ENCODE results near the gene NFKB2.

NFKB2 gene

GRCh38 chr10:102395400-102396316 is at the start of gene NFKB2:
Gene NFKB2 (plus strand): TSS chr10:102395705. CDS start chr10:102395960, 255 bp downstream.
- Histone ChIP-seq H3K4me3 (ENCODE audit: low read depth in 1 of 5, low read length in 5 of 5) (peak within 1 kb of the TSS; percentile 82 to 99 (median 95)), H3K36me3 (ENCODE audit: control insufficient read depth in 5 of 5, insufficient read depth in 5 of 5, low read length in 5 of 5) (peaks cover 0 to 30% (median 24%) of the 10 kb centered on the region in 5 donors), H3K27me3 (ENCODE audit: control insufficient read depth in 5 of 5, insufficient read depth in 4 of 5, low read length in 5 of 5) (no peaks in the 10 kb centered on the region), H3K27ac (ENCODE audit: low read depth, low read length) (peak within 1 kb of the TSS; percentile 96), H3K9me3 (ENCODE audit: control insufficient read depth in 5 of 5, low read length in 5 of 5) (no peaks in the 10 kb centered on the region), H3K4me1 (ENCODE audit: control insufficient read depth in 5 of 5, insufficient read depth in 5 of 5, low read length in 5 of 5) (peaks cover 3 to 48% (median 39%) of the 10 kb centered on the region in 5 donors), H3K9ac (ENCODE audit: low read length in 5 of 5) (peak within 1 kb of the TSS; percentile 89 to 99 (median 90))

GRCh38 chr10:102347236-102347828 is 48.2 kb upstream of the NFKB2 start:
- Histone ChIP-seq H3K9ac (ENCODE audit: low read length in 5 of 5) (no peak overlapping the region), H3K27ac (ENCODE audit: low read depth, low read length) (no peak overlapping the region), H3K4me1 (ENCODE audit: control insufficient read depth in 5 of 5, insufficient read depth in 5 of 5, low read length in 5 of 5) (no peaks in the 10 kb centered on the region), H3K36me3 (ENCODE audit: control insufficient read depth in 5 of 5, insufficient read depth in 5 of 5, low read length in 5 of 5) (peaks cover 0 to 40% (median 22%) of the 10 kb centered on the region in 5 donors), H3K9me3 (ENCODE audit: control insufficient read depth in 5 of 5, low read length in 5 of 5) (no peaks in the 10 kb centered on the region), H3K27me3 (ENCODE audit: control insufficient read depth in 5 of 5, insufficient read depth in 4 of 5, low read length in 5 of 5) (no peaks in the 10 kb centered on the region), H3K4me3 (ENCODE audit: low read depth in 1 of 5, low read length in 5 of 5) (no peak overlapping the region)

GRCh38 chr10:102352066-102352715 is 43.3 kb upstream of the NFKB2 start:
- Histone ChIP-seq H3K36me3 (ENCODE audit: control insufficient read depth in 5 of 5, insufficient read depth in 5 of 5, low read length in 5 of 5) (peaks cover 12 to 72% (median 52%) of the 10 kb centered on the region in 5 donors), H3K27me3 (ENCODE audit: control insufficient read depth in 5 of 5, insufficient read depth in 4 of 5, low read length in 5 of 5) (no peaks in the 10 kb centered on the region), H3K4me3 (ENCODE audit: low read depth in 1 of 5, low read length in 5 of 5) (no peak overlapping the region), H3K4me1 (ENCODE audit: control insufficient read depth in 5 of 5, insufficient read depth in 5 of 5, low read length in 5 of 5) (no peaks in the 10 kb centered on the region), H3K9ac (ENCODE audit: low read length in 5 of 5) (no peak overlapping the region), H3K27ac (ENCODE audit: low read depth, low read length) (no peak overlapping the region), H3K9me3 (ENCODE audit: control insufficient read depth in 5 of 5, low read length in 5 of 5) (no peaks in the 10 kb centered on the region)

- Histone ChIP-seq H3K27me3 (ENCODE audit: control insufficient read depth in 5 of 5, insufficient read depth in 4 of 5, low read length in 5 of 5) (no peaks in the 10 kb centered on the region), H3K4me1 (ENCODE audit: control insufficient read depth in 5 of 5, insufficient read depth in 5 of 5, low read length in 5 of 5) (no peaks in the 10 kb centered on the region), H3K9me3 (ENCODE audit: control insufficient read depth in 5 of 5, low read length in 5 of 5) (no peaks in the 10 kb centered on the region), H3K36me3 (ENCODE audit: control insufficient read depth in 5 of 5, insufficient read depth in 5 of 5, low read length in 5 of 5) (peaks cover 20 to 85% (median 71%) of the 10 kb centered on the region in 5 donors), H3K27ac (ENCODE audit: low read depth, low read length) (no peak overlapping the region), H3K4me3 (ENCODE audit: low read depth in 1 of 5, low read length in 5 of 5) (no peak overlapping the region), H3K9ac (ENCODE audit: low read length in 5 of 5) (no peak overlapping the region)
Observed at GRCh38 chr10:102354451-102354850, 41.1 kb upstream of the NFKB2 start.

GRCh38 chr10:102358712-102359382 is 36.7 kb upstream of the NFKB2 start:
- no peak overlapping the region for H3K9ac ChIP-seq (ENCODE audit: low read length in 5 of 5)
- no peaks in the 10 kb centered on the region for H3K9me3 ChIP-seq (ENCODE audit: control insufficient read depth in 5 of 5, low read length in 5 of 5)
- H3K27ac ChIP-seq (ENCODE audit: low read depth, low read length): no peak overlapping the region
- no peaks in the 10 kb centered on the region for H3K27me3 ChIP-seq (ENCODE audit: control insufficient read depth in 5 of 5, insufficient read depth in 4 of 5, low read length in 5 of 5)
- peaks cover 0 to 2% (median 0%) of the 10 kb centered on the region in 5 donors for H3K4me1 ChIP-seq (ENCODE audit: control insufficient read depth in 5 of 5, insufficient read depth in 5 of 5, low read length in 5 of 5)
- H3K4me3 ChIP-seq (ENCODE audit: low read depth in 1 of 5, low read length in 5 of 5): no peak overlapping the region
- H3K36me3 ChIP-seq (ENCODE audit: control insufficient read depth in 5 of 5, insufficient read depth in 5 of 5, low read length in 5 of 5): peaks cover 31 to 93% (median 80%) of the 10 kb centered on the region in 5 donors

- H3K36me3 ChIP-seq (ENCODE audit: control insufficient read depth in 5 of 5, insufficient read depth in 5 of 5, low read length in 5 of 5): peaks cover 31 to 95% (median 87%) of the 10 kb centered on the region in 5 donors
- H3K4me1 ChIP-seq (ENCODE audit: control insufficient read depth in 5 of 5, insufficient read depth in 5 of 5, low read length in 5 of 5): peaks cover 0 to under 1% (median 0%) of the 10 kb centered on the region in 5 donors
- no peak overlapping the region for H3K9ac ChIP-seq (ENCODE audit: low read length in 5 of 5)
- no peak overlapping the region for H3K4me3 ChIP-seq (ENCODE audit: low read depth in 1 of 5, low read length in 5 of 5)
- H3K27ac ChIP-seq (ENCODE audit: low read depth, low read length): no peak overlapping the region
- H3K27me3 ChIP-seq (ENCODE audit: control insufficient read depth in 5 of 5, insufficient read depth in 4 of 5, low read length in 5 of 5): no peaks in the 10 kb centered on the region
- peaks cover 0 to 5% (median 0%) of the 10 kb centered on the region in 5 donors for H3K9me3 ChIP-seq (ENCODE audit: control insufficient read depth in 5 of 5, low read length in 5 of 5)
Observed at GRCh38 chr10:102367441-102367840, 28.1 kb upstream of the NFKB2 start.

- no peaks in the 10 kb centered on the region for H3K4me1 ChIP-seq (ENCODE audit: control insufficient read depth in 5 of 5, insufficient read depth in 5 of 5, low read length in 5 of 5)
- no peak overlapping the region for H3K27ac ChIP-seq (ENCODE audit: low read depth, low read length)
- H3K36me3 ChIP-seq (ENCODE audit: control insufficient read depth in 5 of 5, insufficient read depth in 5 of 5, low read length in 5 of 5): peaks cover 27 to 95% (median 85%) of the 10 kb centered on the region in 5 donors
- H3K9me3 ChIP-seq (ENCODE audit: control insufficient read depth in 5 of 5, low read length in 5 of 5): peaks cover 0 to 5% (median 0%) of the 10 kb centered on the region in 5 donors
- H3K9ac ChIP-seq (ENCODE audit: low read length in 5 of 5): no peak overlapping the region
- H3K27me3 ChIP-seq (ENCODE audit: control insufficient read depth in 5 of 5, insufficient read depth in 4 of 5, low read length in 5 of 5): no peaks in the 10 kb centered on the region
- no peak overlapping the region for H3K4me3 ChIP-seq (ENCODE audit: low read depth in 1 of 5, low read length in 5 of 5)
Observed at GRCh38 chr10:102368077-102368476, 27.4 kb upstream of the NFKB2 start.

GRCh38 chr10:102371295-102371694 is 24.2 kb upstream of the NFKB2 start:
- Histone ChIP-seq H3K27ac (ENCODE audit: low read depth, low read length) (no peak overlapping the region), H3K36me3 (ENCODE audit: control insufficient read depth in 5 of 5, insufficient read depth in 5 of 5, low read length in 5 of 5) (peaks cover 16 to 99% (median 86%) of the 10 kb centered on the region in 5 donors), H3K27me3 (ENCODE audit: control insufficient read depth in 5 of 5, insufficient read depth in 4 of 5, low read length in 5 of 5) (no peaks in the 10 kb centered on the region), H3K4me1 (ENCODE audit: control insufficient read depth in 5 of 5, insufficient read depth in 5 of 5, low read length in 5 of 5) (no peaks in the 10 kb centered on the region), H3K9me3 (ENCODE audit: control insufficient read depth in 5 of 5, low read length in 5 of 5) (peaks cover 0 to 5% (median 0%) of the 10 kb centered on the region in 5 donors), H3K9ac (ENCODE audit: low read length in 5 of 5) (no peak overlapping the region), H3K4me3 (ENCODE audit: low read depth in 1 of 5, low read length in 5 of 5) (no peak overlapping the region)

- H3K9me3 ChIP-seq (ENCODE audit: control insufficient read depth in 5 of 5, low read length in 5 of 5): peaks cover 0 to 5% (median 0%) of the 10 kb centered on the region in 5 donors
- no peak overlapping the region for H3K9ac ChIP-seq (ENCODE audit: low read length in 5 of 5)
- no peak overlapping the region for H3K27ac ChIP-seq (ENCODE audit: low read depth, low read length)
- no peaks in the 10 kb centered on the region for H3K27me3 ChIP-seq (ENCODE audit: control insufficient read depth in 5 of 5, insufficient read depth in 4 of 5, low read length in 5 of 5)
- H3K36me3 ChIP-seq (ENCODE audit: control insufficient read depth in 5 of 5, insufficient read depth in 5 of 5, low read length in 5 of 5): peaks cover 8 to 94% (median 73%) of the 10 kb centered on the region in 5 donors
- no peaks in the 10 kb centered on the region for H3K4me1 ChIP-seq (ENCODE audit: control insufficient read depth in 5 of 5, insufficient read depth in 5 of 5, low read length in 5 of 5)
- H3K4me3 ChIP-seq (ENCODE audit: low read depth in 1 of 5, low read length in 5 of 5): no peak overlapping the region
Observed at GRCh38 chr10:102375250-102375649, 20.3 kb upstream of the NFKB2 start.

Measured in subcutaneous abdominal adipose tissue (tissue), 5 donors.